Gastroesophageal sphincter (tissue), 4 donors: Measurements from ENCODE around the gene TANC1. TPM values are rescaled to one million over a fixed set of nuclear protein-coding genes. Genes with fewer than 3 reads are reported as not detected.
A peak's percentile ranks its signal among the peaks of the same experiment; 100 is the strongest.

Source experiments
- ATAC-seq: fragments of 150-250 bp; one replicate; pipeline ENCODE4 v1.9.1; 2016; ENCODE audit warnings: mild to moderate bottlenecking, moderate library complexity
- H3K27ac ChIP-seq, 4 donors: fragments of 200-600 bp; sonication (generic) in 3 of 4; 1 replicate in 3 of 4; 2 replicates in 1 of 4; pipeline ENCODE4 v1.5.1; 2016 to 2019
- H3K27me3 ChIP-seq: fragments of 200-600 bp; sonication (generic); one replicate; pipeline ENCODE4 v1.5.1; 2019
- H3K36me3 ChIP-seq, 2 donors: fragments of 200-600 bp; sonication (generic); one replicate each; pipeline ENCODE4 v1.5.1; 2019; ENCODE audit warnings: control low read depth in 1 of 2
- H3K4me1 ChIP-seq, 3 donors: fragments of 200-600 bp; sonication (generic); 1 replicate in 2 of 3; 2 replicates in 1 of 3; pipeline ENCODE4 v1.5.1; 2016 to 2019; ENCODE audit warnings: control low read depth in 2 of 3
- H3K4me3 ChIP-seq, 2 donors: fragments of 200-600 bp; sonication (generic); one replicate each; pipeline ENCODE4 v1.5.1; 2019; ENCODE audit warnings: mild to moderate bottlenecking in 1 of 2, moderate library complexity in 1 of 2
- H3K9me3 ChIP-seq, 3 donors: fragments of 200-600 bp; sonication (generic); one replicate each; pipeline ENCODE4 v1.5.1; 2017 to 2019; ENCODE audit warnings: control low read depth in 2 of 3
- CTCF ChIP-seq, 4 experiments: fragments of 200-600 bp in 2 of 4; fragments of 450-650 bp in 2 of 4; sonication (generic) in 1 of 4; IDR thresholded peaks; one replicate each; pipeline ENCODE4 v1.5.1; 2017 to 2019; ENCODE audit warnings: antibody characterized with exemption in 4 of 4, mild to moderate bottlenecking in 2 of 4, moderate library complexity in 2 of 4
- EP300 ChIP-seq: sonication (generic); formaldehyde crosslinking; IDR thresholded peaks from one replicate; pipeline ENCODE4 v1.6.1; 2017; ENCODE audit warnings: antibody characterized with exemption, mild to moderate bottlenecking
- POLR2A ChIP-seq, 2 donors: fragments of 450-650 bp; IDR thresholded peaks; one replicate each; pipeline ENCODE4 v1.6.1; 2017; ENCODE audit warnings: antibody characterized with exemption in 2 of 2, mild to moderate bottlenecking in 2 of 2, moderate library complexity in 1 of 2
- POLR2AphosphoS5 ChIP-seq: sonication (generic); formaldehyde crosslinking; IDR thresholded peaks from one replicate; pipeline ENCODE4 v1.6.1; 2017; ENCODE audit warnings: antibody characterized with exemption
- WGBS, 2 donors: methylation state at CpG; one replicate each; pipeline ENCODE4 v1.1.5; 2018; ENCODE audit warnings: low coverage in 1 of 2; 5-methylcytosine and 5-hydroxymethylcytosine counted together
- total RNA-seq, 4 donors: library from RNA; depleted of rRNA; stranded (reverse); fragments of >200 nt; gene quantifications; one replicate each; pipeline ENCODE4 v1.1.0, GENCODE V29; 2016

Gene TANC1
- total RNA-seq, 4 donors from 2014 or later: 37.4 to 66.5 (median 46.0) TPM

DNA sequence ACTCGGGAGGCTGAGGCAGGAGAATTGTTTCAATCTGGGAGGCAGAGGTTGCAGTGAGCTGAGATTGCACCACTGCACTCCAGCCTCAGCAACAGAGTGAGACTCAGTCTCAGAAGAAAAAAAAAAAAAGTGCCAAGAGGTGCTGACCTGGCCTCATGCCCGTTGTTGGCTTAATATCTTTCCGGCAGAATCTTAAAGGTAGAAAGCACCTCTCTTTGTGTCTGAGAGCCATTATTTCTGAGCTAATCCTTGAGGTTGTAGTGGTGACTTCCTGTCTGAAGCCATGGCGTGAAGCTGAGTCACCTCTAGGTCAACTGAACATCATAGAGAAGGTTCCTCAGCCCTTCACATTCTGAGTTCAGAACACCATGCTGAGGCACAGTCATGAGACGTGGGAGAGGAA is 257.6 kb downstream of the TANC1 start:
- H3K27ac ChIP-seq: peak overlapping the region in 2 of 4 donors; percentile 41 to 53
- H3K9me3 ChIP-seq: no peaks in the 10 kb centered on the region
- TF ChIP-seq EP300: no peak
- TF ChIP-seq POLR2A (IDR thresholded peaks at IDR 0.05): no peak
- TF ChIP-seq CTCF (IDR thresholded peaks at IDR 0.05): no peak
- no peak for TF ChIP-seq POLR2AphosphoS5
- H3K4me3 ChIP-seq: no peak overlapping the region
- H3K4me1 ChIP-seq: peaks cover 0 to 6% (median 0%) of the 10 kb centered on the region in 3 donors
- peak; percentile 55 for ATAC-seq
- no peaks in the 10 kb centered on the region for H3K27me3 ChIP-seq
- peaks cover 0 to 97% of the 10 kb centered on the region in 2 donors for H3K36me3 ChIP-seq
- WGBS, 2 donors: 66 to 75% methylated on average over 4 to 5 of the region's 5 CpGs

DNA sequence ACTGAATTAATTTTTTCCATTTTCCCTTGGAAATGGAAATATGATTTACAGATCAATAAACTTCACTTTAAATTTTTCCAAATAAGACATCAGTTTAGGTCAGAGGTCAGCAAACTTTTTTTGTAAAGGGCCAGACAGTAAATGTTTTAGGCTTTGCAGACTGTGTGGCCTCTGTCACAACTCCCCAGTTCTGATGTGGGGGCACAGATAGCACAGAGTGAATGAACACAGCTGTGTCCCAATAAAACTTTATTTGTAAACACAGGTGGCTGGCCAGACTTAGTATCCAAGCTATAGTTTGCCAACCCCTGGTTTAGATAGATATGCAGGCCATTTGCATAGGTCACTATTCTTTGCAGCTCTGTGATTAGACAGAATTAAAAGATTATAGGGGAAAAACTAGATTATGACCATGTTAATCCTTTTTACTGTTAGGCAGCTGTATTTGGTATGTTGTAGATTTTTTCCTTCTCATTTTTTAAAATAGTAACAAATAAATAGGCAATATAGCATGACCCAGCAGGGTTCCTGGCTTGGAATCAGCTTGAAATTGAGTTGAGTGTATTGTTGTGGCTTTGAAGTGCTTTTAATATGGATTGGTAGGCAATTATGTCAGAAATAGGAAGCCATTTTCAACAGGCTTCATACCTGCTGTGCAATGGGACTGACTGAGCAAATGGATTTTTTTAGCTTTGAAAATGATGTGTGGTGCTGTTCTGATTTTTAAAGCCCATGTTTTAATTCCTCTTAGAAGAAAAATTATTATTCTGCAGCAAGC is 258.4 kb downstream of the TANC1 start:
- Histone ChIP-seq H3K4me1 (peaks cover 0 to 6% (median 0%) of the 10 kb centered on the region in 3 donors), H3K27me3 (no peaks in the 10 kb centered on the region), H3K36me3 (peaks cover 0 to 97% of the 10 kb centered on the region in 2 donors), H3K4me3 (no peak overlapping the region), H3K9me3 (no peaks in the 10 kb centered on the region), H3K27ac (peak overlapping the region in 1 of 4 donors; percentile 41)
- no peak for TF ChIP-seq CTCF (IDR thresholded peaks at IDR 0.05)
- no peak for TF ChIP-seq POLR2A (IDR thresholded peaks at IDR 0.05)
- TF ChIP-seq POLR2AphosphoS5: no peak
- TF ChIP-seq EP300: no peak
- ATAC-seq: no peak

DNA sequence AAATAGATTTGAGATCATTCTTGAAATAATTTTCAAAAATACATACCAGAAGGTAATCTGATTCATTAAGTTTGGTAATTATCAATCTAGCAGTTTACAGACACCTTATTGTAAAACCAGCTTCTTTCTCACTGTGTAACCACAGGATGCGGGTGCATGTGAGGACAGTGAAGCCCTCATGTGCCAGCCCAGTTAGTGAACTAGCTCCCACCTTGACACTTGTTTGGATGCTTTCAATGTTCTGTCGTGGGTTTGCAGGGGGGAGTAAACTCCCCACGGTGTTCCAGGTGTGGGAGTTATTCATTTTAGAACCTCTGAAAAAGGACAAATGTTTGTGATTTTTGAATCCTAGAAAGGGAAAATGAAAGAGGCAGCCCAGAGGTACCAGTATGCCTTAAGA is 259.0 kb downstream of the TANC1 start:
- Histone ChIP-seq H3K36me3 (peaks cover 0 to 92% of the 10 kb centered on the region in 2 donors), H3K27ac (peak overlapping the region in 1 of 4 donors; percentile 1), H3K4me3 (no peak overlapping the region), H3K4me1 (peaks cover 0 to 10% (median 0%) of the 10 kb centered on the region in 3 donors), H3K27me3 (no peaks in the 10 kb centered on the region), H3K9me3 (no peaks in the 10 kb centered on the region)
- ATAC-seq: no peak
- 57 to 88% methylated on average over 1 to 3 of the region's 3 CpGs for WGBS, 2 donors
- TF ChIP-seq POLR2AphosphoS5 (no peak), EP300 (no peak), POLR2A (IDR thresholded peaks at IDR 0.05) (no peak), CTCF (IDR thresholded peaks at IDR 0.05) (no peak)

DNA sequence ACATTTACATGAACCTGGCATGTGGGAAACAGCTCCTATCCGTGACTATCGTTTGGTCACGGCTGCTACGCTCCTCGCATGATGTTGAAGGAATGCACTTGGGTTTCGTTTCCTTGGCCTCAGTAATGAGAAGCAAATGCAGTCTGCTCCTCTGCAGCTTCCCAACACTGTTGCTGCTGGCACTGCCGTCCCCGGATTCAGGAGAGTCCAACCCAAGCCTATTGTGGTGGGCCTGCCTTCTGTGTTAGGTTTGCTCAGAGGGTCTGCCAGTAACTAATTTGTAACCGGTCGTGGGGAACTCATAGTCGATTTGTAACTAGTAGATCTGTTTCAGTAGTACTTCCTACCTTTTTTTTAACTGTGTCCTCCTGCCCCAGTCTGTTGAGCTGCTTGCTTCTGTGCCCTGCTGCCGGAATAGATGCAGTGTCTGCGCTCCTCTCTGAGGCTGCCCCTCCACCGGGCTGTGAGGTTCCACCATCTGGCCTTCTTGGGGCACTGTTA is 259.7 kb downstream of the TANC1 start:
- Histone ChIP-seq H3K4me3 (no peak overlapping the region), H3K27me3 (no peaks in the 10 kb centered on the region), H3K4me1 (peaks cover 0 to 16% (median 0%) of the 10 kb centered on the region in 3 donors), H3K36me3 (peaks cover 0 to 87% of the 10 kb centered on the region in 2 donors), H3K27ac (peak overlapping the region in 1 of 4 donors; percentile 1), H3K9me3 (no peaks in the 10 kb centered on the region)
- ATAC-seq: no peak
- 84 to 88% methylated on average over 7 to 8 of the region's 14 CpGs for WGBS, 2 donors
- no peak for TF ChIP-seq POLR2AphosphoS5
- no peak for TF ChIP-seq EP300
- TF ChIP-seq POLR2A (IDR thresholded peaks at IDR 0.05): no peak
- no peak for TF ChIP-seq CTCF (IDR thresholded peaks at IDR 0.05)
